OCI-LY3 (cell line): Measurements from ENCODE around the gene COX8C.

Experiments used
- H2AFZ ChIP-seq: fragments of 200-600, 300-600 bp; shearing (Covaris generic); 2 replicates; pipeline ENCODE4 v1.6.0; 2014; ENCODE audit warnings: antibody characterized with exemption, low read depth, low read length
- H3K27ac ChIP-seq: fragments of 200-600, 300-600 bp; sonication (generic); 2 replicates; pipeline ENCODE4 v1.5.1; 2014; ENCODE audit warnings: mild to moderate bottlenecking, low read length, moderate library complexity, mixed read lengths
- H3K27me3 ChIP-seq: fragments of 200-600, 300-600 bp; sonication (generic); 2 replicates; pipeline ENCODE4 v1.6.1; 2014; ENCODE audit warnings: low read depth, low read length, mixed read lengths
- H3K36me3 ChIP-seq: fragments of 200-600, 300-600 bp; sonication (generic); replicated peaks from 2 replicates; pipeline ENCODE3; 2014; ENCODE audit warnings: low read depth, low read length, mixed read lengths
- H3K4me1 ChIP-seq: fragments of 300-600, 200-600 bp; sonication (generic); 2 replicates; pipeline ENCODE4 v1.6.1; 2014; ENCODE audit warnings: low read length, mixed read lengths
- H3K4me2 ChIP-seq: fragments of 200-600, 300-600 bp; sonication (generic); 2 replicates; pipeline ENCODE4 v1.6.1; 2014; ENCODE audit warnings: low read length, mixed read lengths
- H3K4me3 ChIP-seq: fragments of 300-600, 200-600 bp; sonication (generic); 2 replicates; pipeline ENCODE4 v1.5.1; 2014; ENCODE audit warnings: antibody characterized with exemption, mild to moderate bottlenecking, low read length, moderate library complexity
- H3K79me2 ChIP-seq: fragments of 300-600, 200-600 bp; shearing (Covaris generic); 2 replicates; pipeline ENCODE4 v1.6.1; 2014; ENCODE audit warnings: mild to moderate bottlenecking, low read length, mixed read lengths
- H3K9ac ChIP-seq: fragments of 300-600, 200-600 bp; shearing (Covaris generic); 2 replicates; pipeline ENCODE4 v1.6.0; 2014; ENCODE audit warnings: mild to moderate bottlenecking, low read length, moderate library complexity
- H3K9me3 ChIP-seq: fragments of 200-600, 300-600 bp; shearing (Covaris generic); 2 replicates; pipeline ENCODE4 v1.6.1; 2014; ENCODE audit warnings: low read length, mixed read lengths; ENCODE audit not compliant: insufficient read depth
- H4K20me1 ChIP-seq: fragments of 200-600, 300-600 bp; sonication (generic); 2 replicates; pipeline ENCODE4 v1.6.1; 2016; ENCODE audit warnings: low read length, mixed read lengths; ENCODE audit not compliant: insufficient read depth
- CTCF ChIP-seq: fragments of 200-600, 300-600 bp; sonication (generic); IDR thresholded peaks from 2 replicates; pipeline ENCODE4 v1.5.1; 2014; ENCODE audit warnings: antibody characterized with exemption, low read length, low read depth
- EZH2phosphoT487 ChIP-seq: fragments of 200-600 bp; shearing (Covaris generic); IDR thresholded peaks from 2 replicates; pipeline ENCODE4 v1.6.1; 2018; ENCODE audit warnings: antibody characterized with exemption, mixed run types, low read depth

COX8C gene

GRCh38 chr14:93337143-93337753 lies 9.7 kb upstream of the COX8C start:
- TF ChIP-seq CTCF (no peak), EZH2phosphoT487 (no peak)
- H3K27me3 ChIP-seq = no peaks in the 10 kb centered on the region
- H3K4me2 ChIP-seq = no peak overlapping the region
- H4K20me1 ChIP-seq = no peaks in the 10 kb centered on the region
- H2AFZ ChIP-seq = no peak overlapping the region
- no peak overlapping the region for H3K4me3 ChIP-seq
- H3K4me1 ChIP-seq = peaks cover 7% of the 10 kb centered on the region
- peaks cover 14% of the 10 kb centered on the region; the same call in 1 of the 2 replicates for H3K9me3 ChIP-seq
- no peak overlapping the region for H3K27ac ChIP-seq
- H3K79me2 ChIP-seq = peaks cover 12% of the 10 kb centered on the region
- H3K36me3 ChIP-seq = peaks cover 3% of the 10 kb centered on the region
- no peak overlapping the region for H3K9ac ChIP-seq

GRCh38 chr14:93337884-93338283 lies 9.1 kb upstream of the COX8C start:
- no peak overlapping the region for H3K9ac ChIP-seq
- peaks cover 19% of the 10 kb centered on the region; the same call in 1 of the 2 replicates for H3K9me3 ChIP-seq
- H3K4me3 ChIP-seq = no peak overlapping the region
- no peaks in the 10 kb centered on the region for H4K20me1 ChIP-seq
- peaks cover 7% of the 10 kb centered on the region; the same call in 1 of the 2 replicates for H3K79me2 ChIP-seq
- no peak overlapping the region for H2AFZ ChIP-seq
- peaks cover 7% of the 10 kb centered on the region for H3K4me1 ChIP-seq
- peaks cover 3% of the 10 kb centered on the region for H3K36me3 ChIP-seq
- no peak for TF ChIP-seq EZH2phosphoT487
- no peak for TF ChIP-seq CTCF
- no peak overlapping the region for H3K4me2 ChIP-seq
- no peaks in the 10 kb centered on the region for H3K27me3 ChIP-seq
- H3K27ac ChIP-seq = no peak overlapping the region

- Histone ChIP-seq H3K4me2 (no peak overlapping the region), H2AFZ (no peak overlapping the region), H3K4me3 (no peak overlapping the region), H3K9me3 (peaks cover 7% of the 10 kb centered on the region; the same call in 1 of the 2 replicates), H4K20me1 (no peaks in the 10 kb centered on the region), H3K9ac (no peak overlapping the region), H3K27ac (no peak overlapping the region), H3K79me2 (no peaks in the 10 kb centered on the region), H3K4me1 (no peaks in the 10 kb centered on the region), H3K27me3 (no peaks in the 10 kb centered on the region), H3K36me3 (peaks cover 2% of the 10 kb centered on the region)
- no peak for TF ChIP-seq EZH2phosphoT487
- TF ChIP-seq CTCF = no peak
Measured at GRCh38 chr14:93343266-93343665, 3.7 kb upstream of the COX8C start.

GRCh38 chr14:93343797-93344196 lies 3.2 kb upstream of the COX8C start:
- peaks cover 2% of the 10 kb centered on the region for H3K36me3 ChIP-seq
- no peak overlapping the region for H2AFZ ChIP-seq
- no peak overlapping the region for H3K27ac ChIP-seq
- H3K9ac ChIP-seq = no peak overlapping the region
- H3K4me1 ChIP-seq = no peaks in the 10 kb centered on the region
- no peak for TF ChIP-seq CTCF
- no peak for TF ChIP-seq EZH2phosphoT487
- H4K20me1 ChIP-seq = no peaks in the 10 kb centered on the region
- H3K27me3 ChIP-seq = no peaks in the 10 kb centered on the region
- no peaks in the 10 kb centered on the region for H3K79me2 ChIP-seq
- H3K4me2 ChIP-seq = no peak overlapping the region
- H3K4me3 ChIP-seq = no peak overlapping the region
- peaks cover 7% of the 10 kb centered on the region; the same call in 1 of the 2 replicates for H3K9me3 ChIP-seq
